Esophagus muscularis mucosa (tissue), 3 donors: ENCODE results near the gene SOS1.

ENCODE experiments used
- CTCF ChIP-seq, 3 experiments: fragments of 200-600 bp in 2 of 3; fragments of 450-650 bp in 1 of 3; sonication (generic) in 2 of 3; IDR thresholded peaks; one replicate each; pipeline ENCODE4 v1.5.1; 2017 to 2019; ENCODE audit warnings: antibody characterized with exemption in 3 of 3, mild to moderate bottlenecking in 2 of 3, moderate library complexity in 1 of 3
- POLR2A ChIP-seq: fragments of 450-650 bp; IDR thresholded peaks from one replicate; pipeline ENCODE4 v1.6.1; 2017; ENCODE audit warnings: antibody characterized with exemption, moderate library complexity, mild to moderate bottlenecking, low read depth
- POLR2AphosphoS5 ChIP-seq, 2 donors: sonication (generic); formaldehyde crosslinking; IDR thresholded peaks; one replicate each; pipeline ENCODE4 v1.6.1; 2017; ENCODE audit warnings: antibody characterized with exemption in 2 of 2

GRCh38 chr2:38945911-38946310 lies 174.9 kb downstream of the SOS1 start:
- TF ChIP-seq CTCF (IDR thresholded peaks at IDR 0.05) (no peak), POLR2A (no peak), POLR2AphosphoS5 (IDR thresholded peaks at IDR 0.05) (no peak)
